ENCODE results near the gene DHX16. TPM values are rescaled to one million over a fixed set of nuclear protein-coding genes. Genes with fewer than 3 reads are reported as not detected.

The DHX16 gene
- total RNA-seq, 1 experiment from 2014 or later, result 46.4 TPM

GRCh38 chr6:30640481-30640880, 32.3 kb downstream of the DHX16 start:
- H3K36me3 ChIP-seq (ENCODE audit: insufficient read depth, low read length, poor library complexity, severe bottlenecking), result peaks cover 24% of the 10 kb centered on the region
- no peak for TF ChIP-seq CTCF (conservative IDR thresholded peaks at IDR 0.05; ENCODE audit: low read depth, low read length)
- no peak for TF ChIP-seq EZH2 (IDR thresholded peaks at IDR 0.05; ENCODE audit: borderline replicate concordance, low read depth, low read length, poor library complexity, severe bottlenecking)
- no peak overlapping the region for H3K4me3 ChIP-seq (ENCODE audit: low read depth, low read length, poor library complexity, severe bottlenecking)
- intact Hi-C loops (cut with micrococcal nuclease; ENCODE audit: unreplicated experiment), result no loop called here
- H3K27me3 ChIP-seq (replicated peaks; ENCODE audit: insufficient read depth, low read depth, low read length, poor library complexity), result no peaks in the 10 kb centered on the region
- BruUV-seq (replicated peaks), result no TSS peak
- CTCF ChIA-PET, result no interaction called here
- POLR2A ChIA-PET (ENCODE audit: low non-redundant PET), result no interaction called here
- no peak for DNase-seq (ENCODE audit: low spot score)
- no peaks in the 10 kb centered on the region for H3K9me3 ChIP-seq (ENCODE audit: low read depth, low read length, poor library complexity, severe bottlenecking)
- no peaks in the 10 kb centered on the region for H3K4me1 ChIP-seq (ENCODE audit: insufficient read depth, low read length, poor library complexity, severe bottlenecking)
- H3K27ac ChIP-seq (ENCODE audit: low read depth, low read length, poor library complexity, severe bottlenecking), result no peak overlapping the region

GRCh38 chr6:30635834-30636233, 37.0 kb downstream of the DHX16 start:
- DNase-seq (ENCODE audit: low spot score), result no peak
- Histone ChIP-seq H3K27ac (ENCODE audit: low read depth, low read length, poor library complexity, severe bottlenecking) (no peak overlapping the region), H3K9me3 (ENCODE audit: low read depth, low read length, poor library complexity, severe bottlenecking) (no peaks in the 10 kb centered on the region), H3K4me3 (ENCODE audit: low read depth, low read length, poor library complexity, severe bottlenecking) (no peak overlapping the region), H3K4me1 (ENCODE audit: insufficient read depth, low read length, poor library complexity, severe bottlenecking) (no peaks in the 10 kb centered on the region), H3K27me3 (replicated peaks; ENCODE audit: insufficient read depth, low read depth, low read length, poor library complexity) (no peaks in the 10 kb centered on the region), H3K36me3 (ENCODE audit: insufficient read depth, low read length, poor library complexity, severe bottlenecking) (peaks cover 21% of the 10 kb centered on the region)
- ChIA-PET CTCF (no interaction called here), POLR2A (ENCODE audit: low non-redundant PET) (no interaction called here)
- BruUV-seq (replicated peaks), result no TSS peak
- TF ChIP-seq CTCF (conservative IDR thresholded peaks at IDR 0.05; ENCODE audit: low read depth, low read length), result no peak
- no peak for TF ChIP-seq EZH2 (IDR thresholded peaks at IDR 0.05; ENCODE audit: borderline replicate concordance, low read depth, low read length, poor library complexity, severe bottlenecking)
- intact Hi-C loops (cut with micrococcal nuclease; ENCODE audit: unreplicated experiment), result no loop called here

- no TSS peak for BruUV-seq (replicated peaks)
- POLR2A ChIA-PET (ENCODE audit: low non-redundant PET), result no interaction called here
- DNase-seq (ENCODE audit: low spot score), result peak; percentile 92
- CTCF ChIA-PET, result no interaction called here
- Histone ChIP-seq H3K36me3 (ENCODE audit: insufficient read depth, low read length, poor library complexity, severe bottlenecking) (peaks cover 54% of the 10 kb centered on the region), H3K4me1 (ENCODE audit: insufficient read depth, low read length, poor library complexity, severe bottlenecking) (no peaks in the 10 kb centered on the region), H3K4me3 (ENCODE audit: low read depth, low read length, poor library complexity, severe bottlenecking) (peak within 1 kb of the TSS; percentile 82), H3K27me3 (replicated peaks; ENCODE audit: insufficient read depth, low read depth, low read length, poor library complexity) (no peaks in the 10 kb centered on the region), H3K9me3 (ENCODE audit: low read depth, low read length, poor library complexity, severe bottlenecking) (no peaks in the 10 kb centered on the region), H3K27ac (ENCODE audit: low read depth, low read length, poor library complexity, severe bottlenecking) (peak within 1 kb of the TSS; percentile 90)
- TF ChIP-seq EZH2 (IDR thresholded peaks at IDR 0.05; ENCODE audit: borderline replicate concordance, low read depth, low read length, poor library complexity, severe bottlenecking) (no peak), CTCF (conservative IDR thresholded peaks at IDR 0.05; ENCODE audit: low read depth, low read length) (peak; percentile 53)
- intact Hi-C loops (cut with micrococcal nuclease; ENCODE audit: unreplicated experiment), result no loop called here
Measured at GRCh38 chr6:30626484-30627366, 46.1 kb downstream of the DHX16 start, which contains the start of gene ATAT1. Gene ATAT1, plus strand, starts transcription at chr6:30626874.

Data from A673 (cell line).